NCI-H526 treated with DMSO at 0.1 percent for 48 hours (cell line): ENCODE measurements around the gene ZNF878.

ENCODE experiments used
- DNase-seq: peaks from one replicate; lab custom pipeline; 2025; lab: John Stamatoyannopoulos, UW

ZNF878 gene

GRCh38 chr19:12034620-12035019 lies 18.1 kb downstream of the ZNF878 start:
- DNase-seq: no peak

GRCh38 chr19:12034198-12034597 lies 18.6 kb downstream of the ZNF878 start:
- peak; percentile 1 for DNase-seq

DNA sequence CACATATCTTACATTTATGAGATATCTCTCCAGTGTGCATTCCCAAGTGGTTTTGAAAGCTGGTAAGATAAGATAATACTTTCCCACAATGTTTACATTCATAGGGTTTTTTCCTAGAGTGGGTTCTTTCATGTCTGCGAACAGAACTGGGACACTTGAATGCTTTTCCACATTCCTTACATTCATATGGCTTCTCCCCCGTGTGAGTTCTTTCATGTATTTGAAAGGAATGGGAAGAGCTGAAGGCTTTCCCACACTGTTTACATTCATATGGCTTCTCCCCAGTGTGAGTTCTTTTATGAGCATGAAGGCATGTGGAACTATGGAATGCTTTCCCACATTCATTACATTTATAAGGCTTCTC lies 37.0 kb downstream of the ZNF878 start:
- DNase-seq: no peak

DNA sequence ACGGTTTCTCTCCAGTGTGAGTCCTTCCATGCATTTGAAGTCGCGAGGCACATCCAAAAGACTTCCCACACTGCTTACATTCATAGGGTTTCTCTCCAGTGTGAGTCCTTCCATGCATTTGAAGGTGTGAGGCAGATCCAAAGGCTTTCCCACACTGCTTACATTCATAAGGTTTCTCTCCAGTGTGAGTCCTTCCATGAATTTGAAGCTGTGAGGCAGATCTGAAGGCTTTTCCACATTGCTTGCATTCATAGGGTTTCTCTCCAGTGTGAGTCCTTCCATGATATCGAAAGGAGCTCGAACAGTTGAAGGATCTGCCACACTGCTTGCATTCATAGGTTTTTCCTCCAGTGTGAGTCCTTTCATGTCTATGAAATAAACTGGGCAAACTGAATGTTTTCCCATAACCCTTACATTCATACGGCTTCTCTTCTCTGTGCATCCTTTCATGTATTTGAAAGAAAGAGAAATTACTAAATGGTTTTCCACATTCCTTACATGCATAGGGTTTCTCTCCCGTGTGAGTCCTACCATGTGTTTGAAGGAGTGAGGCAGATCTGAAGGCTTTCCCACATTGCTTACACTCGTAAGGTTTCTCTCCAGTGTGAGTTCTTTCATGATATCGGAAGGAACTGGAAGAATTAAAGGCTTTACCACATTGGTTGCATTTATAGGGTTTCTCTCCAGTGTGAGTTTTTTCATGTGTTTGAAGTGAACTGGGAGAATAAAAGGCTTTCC lies 37.6 kb downstream of the ZNF878 start:
- no peak for DNase-seq

DNA sequence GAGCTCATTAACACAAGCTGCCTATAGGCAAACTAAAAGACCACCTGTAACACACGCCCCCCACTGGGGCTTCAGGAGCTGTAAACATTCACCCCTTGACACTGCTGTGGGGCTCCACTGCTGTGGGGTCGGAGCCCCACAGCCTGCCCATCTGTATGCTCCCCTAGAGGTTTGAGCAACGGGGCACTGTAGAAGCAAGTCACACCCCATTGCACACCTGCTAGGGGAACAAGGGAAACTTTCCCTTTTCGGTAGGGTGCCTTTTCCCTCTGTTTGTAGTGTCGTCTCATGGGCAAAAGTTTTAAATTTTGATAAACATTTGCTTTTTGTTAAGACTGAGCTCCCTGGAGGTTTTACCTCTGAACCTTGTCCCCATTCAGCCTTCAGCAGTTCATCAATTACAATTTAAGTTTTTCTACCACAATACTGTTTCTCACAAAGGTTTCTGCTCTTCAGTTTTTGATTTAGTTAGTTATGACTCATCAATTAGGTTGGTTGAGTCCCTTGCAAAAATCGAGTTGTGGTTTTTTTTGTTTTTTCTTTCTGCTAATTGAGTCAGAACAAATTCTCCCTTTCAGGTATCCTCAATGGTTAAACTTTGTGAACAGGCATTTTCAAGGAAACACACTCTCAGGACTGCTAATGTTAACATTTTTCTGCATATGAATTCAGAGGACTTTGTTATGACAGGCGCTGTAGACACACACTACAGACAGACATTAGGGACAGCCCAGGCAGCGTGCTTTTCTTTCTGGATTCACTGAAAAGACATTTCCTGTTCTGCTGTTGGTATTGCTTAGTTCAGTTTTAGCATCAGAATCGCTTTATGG lies 52.4 kb downstream of the ZNF878 start:
- no peak for DNase-seq

DNA sequence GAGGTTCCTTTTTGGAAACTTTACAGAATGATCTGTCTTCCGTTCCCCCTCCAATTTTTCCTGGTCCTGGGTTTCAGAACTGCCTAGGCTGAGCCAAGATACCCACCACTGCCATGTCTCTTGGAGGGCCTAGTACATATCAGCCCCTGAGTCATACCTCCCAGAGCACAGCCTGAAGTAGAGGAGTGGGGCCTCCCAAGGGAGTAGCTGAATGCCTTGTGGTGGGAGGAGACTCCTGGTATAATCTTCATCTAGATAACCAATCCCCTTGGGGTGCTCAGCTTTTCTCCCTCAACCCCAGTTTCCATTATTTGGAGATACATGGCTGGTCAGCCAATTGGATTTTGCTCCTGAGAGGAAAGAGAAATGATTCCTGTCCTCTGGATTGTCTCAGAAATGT lies 57.6 kb downstream of the ZNF878 start:
- no peak for DNase-seq
